Panc1 (cell line): ENCODE measurements around the gene BLTP2. TPM values are rescaled to one million over a fixed set of nuclear protein-coding genes. Genes with fewer than 3 reads are reported as not detected.
A peak's percentile ranks its signal among the peaks of the same experiment; 100 is the strongest.

ENCODE experiments used
- ATAC-seq: fragments of 200-7000 bp; cut with Tn5 transposase; 2 replicates; pipeline ENCODE4 v1.9.1; 2020; ENCODE audit warnings: mild to moderate bottlenecking, moderate library complexity
- Bru-seq: library from RNA; stranded (reverse); fragments of 400-500 nt; gene quantifications from one replicate; lab custom pipeline; 2021; lab: Mats Ljungman, UMichigan
- BruChase-seq, 2 experiments: library from RNA; stranded (reverse); fragments of 400-500 nt; gene quantifications; one replicate each; lab custom pipeline; 2021; lab: Mats Ljungman, UMichigan
- BruUV-seq: library from RNA; stranded (reverse); fragments of 400-500 nt; replicated peaks from 2 replicates; lab custom pipeline; 2021; lab: Mats Ljungman, UMichigan
- CTCF ChIA-PET: fragments of 300-600 bp; sonication (Branson Sonifier 250); formaldehyde crosslinking; loops from one replicate; lab custom pipeline; 2022; ENCODE audit warnings: antibody characterized with exemption; lab: Charles Lee
- POLR2A ChIA-PET: fragments of 300-600 bp; sonication (Branson Sonifier 250); formaldehyde crosslinking; loops from one replicate; lab custom pipeline; 2022; ENCODE audit warnings: antibody characterized with exemption; lab: Charles Lee
- DNase-seq: peaks from one replicate; pipeline ENCODE4 v3.0.0-alpha.2; 2010; ENCODE audit warnings: low read depth, low spot score
- H3K27ac ChIP-seq: 2 replicates; pipeline ENCODE4 v1.5.1; 2011; ENCODE audit warnings: mild to moderate bottlenecking, low read length, inconsistent platforms
- H3K27me3 ChIP-seq: fragments of 200-500 bp; sonication (Bioruptor generic); 2 replicates; pipeline ENCODE4 v1.6.0; 2014; ENCODE audit warnings: low read length, inconsistent platforms; ENCODE audit not compliant: control insufficient read depth, insufficient read depth
- H3K36me3 ChIP-seq: fragments of 200-500 bp; sonication (Bioruptor generic); 2 replicates; pipeline ENCODE4 v1.5.1; 2014; ENCODE audit warnings: inconsistent platforms, mild to moderate bottlenecking, low read length, moderate library complexity; ENCODE audit not compliant: control insufficient read depth, insufficient read depth
- H3K4me1 ChIP-seq: 2 replicates; pipeline ENCODE4 v1.5.1; 2011; ENCODE audit warnings: inconsistent platforms, mild to moderate bottlenecking, low read length, moderate library complexity; ENCODE audit not compliant: control insufficient read depth, insufficient read depth
- H3K4me3 ChIP-seq, 2 experiments: 2 replicates each; pipeline ENCODE4 v1.5.1; 2011 to 2012; ENCODE audit warnings: low read depth in 2 of 2, low read length in 2 of 2, mild to moderate bottlenecking in 2 of 2, inconsistent platforms in 1 of 2, moderate library complexity in 1 of 2
- H3K9me3 ChIP-seq: fragments of 200-500 bp; sonication (Bioruptor generic); 2 replicates; pipeline ENCODE4 v1.5.1; 2014; ENCODE audit warnings: low read depth, mild to moderate bottlenecking, inconsistent platforms, low read length, moderate library complexity; ENCODE audit not compliant: control insufficient read depth, insufficient read depth
- POLR2AphosphoS5 ChIP-seq: IDR thresholded peaks from 2 replicates; pipeline ENCODE4 v1.6.1; 2012; ENCODE audit warnings: mild to moderate bottlenecking, low read depth, low read length, moderate library complexity
- SIN3A ChIP-seq: IDR thresholded peaks from 2 replicates; pipeline ENCODE4 v1.6.1; 2012; ENCODE audit warnings: low read depth, mild to moderate bottlenecking, low read length, moderate library complexity, borderline replicate concordance; ENCODE audit not compliant: insufficient read depth
- TCF7L2 ChIP-seq: IDR thresholded peaks from 2 replicates; pipeline ENCODE4 v1.6.1; 2011; ENCODE audit warnings: mild to moderate bottlenecking, low read depth, low read length, inconsistent platforms
- in situ Hi-C: cut with HindIII; loops from 2 replicates; pipeline ENCODE4 v1.10.0; 2016; ENCODE audit warnings: low sequenced_read_pairs, low pct_unique_long_range_greater_than_20kb
- intact Hi-C: fragments of 100-400 bp; cut with micrococcal nuclease; formaldehyde crosslinking; loops from one replicate; pipeline ENCODE4 v1.10.0; 2022; ENCODE audit not compliant: unreplicated experiment
- long read RNA-seq: library from polyadenylated mRNA; unstranded; transcript quantifications from one replicate; pipeline ENCODE4 v2.0.0, GENCODE V29; 2021; ENCODE audit not compliant: unreplicated experiment
- polyA plus RNA-seq: library from polyadenylated mRNA; unstranded; fragments of >200 nt; gene quantifications from one replicate; pipeline ENCODE4 v1.2.1, GENCODE V29; 2012; ENCODE audit warnings: missing spikeins; ENCODE audit not compliant: insufficient read length
- total RNA-seq: library from RNA; stranded (reverse); gene quantifications from one replicate; pipeline ENCODE4 v1.2.1, GENCODE V29; 2021; ENCODE audit not compliant: unreplicated experiment
- TF ChIP-seq, protein P1 (sequence below): fragments of 450-650 bp; IDR thresholded peaks from 2 replicates; pipeline ENCODE4 v1.5.1; 2017; ENCODE audit warnings: mild to moderate bottlenecking
- TF ChIP-seq, protein P2 (sequence below), 2 experiments: IDR thresholded peaks; 2 replicates each; pipeline ENCODE4 v1.6.1; 2011 to 2012; ENCODE audit warnings: low read depth in 2 of 2, control low read depth in 1 of 2, low read length in 1 of 2, mild to moderate bottlenecking in 1 of 2, moderate library complexity in 1 of 2; ENCODE audit not compliant: insufficient read depth in 1 of 2

The BLTP2 gene
- total RNA-seq (271 TPM), Bru-seq, nascent RNA (percentile 91 among the genes with signal in this experiment), BruChase-seq, experiment 1, labeled RNA remaining after a 2-hour chase (percentile 97 among the genes with signal in this experiment), BruChase-seq, experiment 2, labeled RNA remaining after a 6-hour chase (percentile 98 among the genes with signal in this experiment)
- 142 TPM for polyA plus RNA-seq
- long read RNA-seq, full-length matches to known transcripts, result 25 of 210 reads
- long read RNA-seq, partial matches to known transcripts, result 148 of 210 reads
- long read RNA-seq, other reads (novel, unspliced or antisense), result 37 of 210 reads

DNA sequence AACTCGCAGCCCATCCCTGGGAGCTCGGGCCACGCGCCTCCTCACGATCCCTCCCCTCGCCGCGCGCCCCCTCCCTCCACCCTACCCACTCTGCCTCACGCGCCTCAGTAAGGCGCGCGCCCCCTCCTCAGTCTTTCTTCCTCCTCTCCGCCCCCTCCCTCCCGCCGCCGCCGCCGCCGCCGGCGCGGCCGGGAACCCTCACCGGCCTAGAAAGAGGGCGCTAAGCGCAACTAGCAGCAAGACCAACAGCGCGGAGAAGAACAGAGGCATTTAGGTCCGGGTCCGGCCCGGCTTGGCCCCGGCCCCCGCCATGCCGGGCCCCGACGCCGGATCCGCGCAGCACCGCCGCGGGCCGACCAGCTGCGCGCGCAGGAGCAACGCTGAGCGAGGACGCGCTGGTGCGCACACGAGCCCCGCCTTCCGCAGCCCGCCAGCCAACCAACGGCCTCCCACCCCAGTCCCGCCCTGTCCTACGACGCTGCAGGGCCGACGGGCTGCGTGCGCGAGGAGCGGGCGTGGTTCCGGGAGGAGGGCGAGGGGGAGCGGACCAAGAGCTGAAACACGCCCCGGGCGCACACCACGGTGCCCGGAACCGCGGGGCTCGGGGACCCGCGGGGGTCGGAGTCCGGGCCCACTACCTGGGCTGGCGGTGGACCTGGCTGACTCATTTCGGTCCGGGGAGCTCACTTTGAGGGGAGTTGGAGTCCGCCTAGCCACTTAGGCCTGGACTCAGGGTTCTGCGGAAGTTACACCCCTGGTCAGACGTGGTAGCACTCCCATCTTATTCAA lies at the start of gene BLTP2:
Gene BLTP2, minus strand, starts transcription at position 372 of the 789 bp plus-strand sequence. Its CDS starts 102 bp downstream, at position 270.
- peaks cover 28% of the 10 kb centered on the region for H3K4me1 ChIP-seq
- H3K4me3 ChIP-seq, result peak within 1 kb of the TSS; percentile 90 to 97
- ChIA-PET CTCF (interaction anchor here (0.7 to 0.8 kb wide), 2 partner anchors 18 to 32 kb away, joined by 3 to 4 read pairs; no protein-coding TSS in a partner anchor), POLR2A (interaction anchor here (0.9 to 1.2 kb wide), 2 partner anchors 17 to 74 kb away, joined by 4 to 6 read pairs; partner anchors contain the start of genes RPL23A, SDF2 and SUPT6H)
- no peaks in the 10 kb centered on the region for H3K9me3 ChIP-seq
- H3K27me3 ChIP-seq, result no peaks in the 10 kb centered on the region
- DNase-seq (peak; percentile 65), ATAC-seq (peak; percentile 98)
- intact Hi-C loops, result no loop called here
- peaks cover 34% of the 10 kb centered on the region for H3K36me3 ChIP-seq
- no TSS peak for BruUV-seq
- peak within 1 kb of the TSS; percentile 96 for H3K27ac ChIP-seq
- TF ChIP-seq, protein P1, sequence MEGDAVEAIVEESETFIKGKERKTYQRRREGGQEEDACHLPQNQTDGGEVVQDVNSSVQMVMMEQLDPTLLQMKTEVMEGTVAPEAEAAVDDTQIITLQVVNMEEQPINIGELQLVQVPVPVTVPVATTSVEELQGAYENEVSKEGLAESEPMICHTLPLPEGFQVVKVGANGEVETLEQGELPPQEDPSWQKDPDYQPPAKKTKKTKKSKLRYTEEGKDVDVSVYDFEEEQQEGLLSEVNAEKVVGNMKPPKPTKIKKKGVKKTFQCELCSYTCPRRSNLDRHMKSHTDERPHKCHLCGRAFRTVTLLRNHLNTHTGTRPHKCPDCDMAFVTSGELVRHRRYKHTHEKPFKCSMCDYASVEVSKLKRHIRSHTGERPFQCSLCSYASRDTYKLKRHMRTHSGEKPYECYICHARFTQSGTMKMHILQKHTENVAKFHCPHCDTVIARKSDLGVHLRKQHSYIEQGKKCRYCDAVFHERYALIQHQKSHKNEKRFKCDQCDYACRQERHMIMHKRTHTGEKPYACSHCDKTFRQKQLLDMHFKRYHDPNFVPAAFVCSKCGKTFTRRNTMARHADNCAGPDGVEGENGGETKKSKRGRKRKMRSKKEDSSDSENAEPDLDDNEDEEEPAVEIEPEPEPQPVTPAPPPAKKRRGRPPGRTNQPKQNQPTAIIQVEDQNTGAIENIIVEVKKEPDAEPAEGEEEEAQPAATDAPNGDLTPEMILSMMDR, result no peak
- TF ChIP-seq POLR2AphosphoS5 (peak; percentile 92), SIN3A (peak; percentile 87; the same call in 1 of the 2 replicates), TCF7L2 (no peak)
- TF ChIP-seq, protein P2, sequence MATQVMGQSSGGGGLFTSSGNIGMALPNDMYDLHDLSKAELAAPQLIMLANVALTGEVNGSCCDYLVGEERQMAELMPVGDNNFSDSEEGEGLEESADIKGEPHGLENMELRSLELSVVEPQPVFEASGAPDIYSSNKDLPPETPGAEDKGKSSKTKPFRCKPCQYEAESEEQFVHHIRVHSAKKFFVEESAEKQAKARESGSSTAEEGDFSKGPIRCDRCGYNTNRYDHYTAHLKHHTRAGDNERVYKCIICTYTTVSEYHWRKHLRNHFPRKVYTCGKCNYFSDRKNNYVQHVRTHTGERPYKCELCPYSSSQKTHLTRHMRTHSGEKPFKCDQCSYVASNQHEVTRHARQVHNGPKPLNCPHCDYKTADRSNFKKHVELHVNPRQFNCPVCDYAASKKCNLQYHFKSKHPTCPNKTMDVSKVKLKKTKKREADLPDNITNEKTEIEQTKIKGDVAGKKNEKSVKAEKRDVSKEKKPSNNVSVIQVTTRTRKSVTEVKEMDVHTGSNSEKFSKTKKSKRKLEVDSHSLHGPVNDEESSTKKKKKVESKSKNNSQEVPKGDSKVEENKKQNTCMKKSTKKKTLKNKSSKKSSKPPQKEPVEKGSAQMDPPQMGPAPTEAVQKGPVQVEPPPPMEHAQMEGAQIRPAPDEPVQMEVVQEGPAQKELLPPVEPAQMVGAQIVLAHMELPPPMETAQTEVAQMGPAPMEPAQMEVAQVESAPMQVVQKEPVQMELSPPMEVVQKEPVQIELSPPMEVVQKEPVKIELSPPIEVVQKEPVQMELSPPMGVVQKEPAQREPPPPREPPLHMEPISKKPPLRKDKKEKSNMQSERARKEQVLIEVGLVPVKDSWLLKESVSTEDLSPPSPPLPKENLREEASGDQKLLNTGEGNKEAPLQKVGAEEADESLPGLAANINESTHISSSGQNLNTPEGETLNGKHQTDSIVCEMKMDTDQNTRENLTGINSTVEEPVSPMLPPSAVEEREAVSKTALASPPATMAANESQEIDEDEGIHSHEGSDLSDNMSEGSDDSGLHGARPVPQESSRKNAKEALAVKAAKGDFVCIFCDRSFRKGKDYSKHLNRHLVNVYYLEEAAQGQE (IDR thresholded peaks at IDR 0.05; ENCODE audit: insufficient read depth in 1 of 2, low read depth in 2 of 2, low read length in 1 of 2), result 0 out of 4 replicates have a peak, but pooled peaks of 1 of the 2 experiments have one; percentile 31
- in situ Hi-C loops, result no loop called here

DNA sequence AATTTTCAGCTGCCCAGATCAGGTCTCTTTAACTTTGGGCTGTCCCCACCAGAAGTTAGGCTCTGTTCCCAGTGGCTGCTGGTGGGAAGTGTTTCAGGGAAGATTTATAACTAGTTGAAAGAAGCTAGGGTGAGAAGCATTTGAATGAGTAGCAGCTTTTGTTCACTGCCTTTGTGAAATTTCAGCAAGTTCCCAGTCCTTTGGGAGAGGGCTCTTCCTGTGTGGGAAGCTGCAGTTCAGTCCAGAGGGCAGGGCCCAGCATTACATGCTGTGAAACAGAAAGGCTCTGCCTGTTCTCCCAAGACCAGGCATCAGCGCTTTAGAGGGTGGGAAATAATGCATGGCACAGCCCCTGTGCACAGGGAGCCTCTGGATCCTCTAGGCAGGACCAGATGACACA lies 48.9 kb upstream of the BLTP2 start:
- intact Hi-C loops, result no loop called here
- Histone ChIP-seq H3K36me3 (peaks cover 33% of the 10 kb centered on the region), H3K4me3 (no peak overlapping the region), H3K9me3 (no peaks in the 10 kb centered on the region), H3K4me1 (no peaks in the 10 kb centered on the region), H3K27me3 (no peaks in the 10 kb centered on the region), H3K27ac (no peak overlapping the region)
- in situ Hi-C loops, result no loop called here
- ChIA-PET CTCF (no interaction called here), POLR2A (no interaction called here)
- BruUV-seq, result no TSS peak
- ATAC-seq (no peak), DNase-seq (no peak)
- TF ChIP-seq SIN3A, result no peak
- TF ChIP-seq, protein P1, result no peak
- TF ChIP-seq, protein P2 (IDR thresholded peaks at IDR 0.05; ENCODE audit: insufficient read depth in 1 of 2, low read depth in 2 of 2, low read length in 1 of 2), result no peak
- TF ChIP-seq TCF7L2, result no peak
- TF ChIP-seq POLR2AphosphoS5, result no peak
